ENCODE results near the gene TNNT2. TPM values are rescaled to one million over a fixed set of nuclear protein-coding genes. Genes with fewer than 3 reads are reported as not detected.

The TNNT2 gene
- total and polyA plus RNA-seq, 7 donors, result 0.52 to 26.6 (median 5.7) TPM

DNA sequence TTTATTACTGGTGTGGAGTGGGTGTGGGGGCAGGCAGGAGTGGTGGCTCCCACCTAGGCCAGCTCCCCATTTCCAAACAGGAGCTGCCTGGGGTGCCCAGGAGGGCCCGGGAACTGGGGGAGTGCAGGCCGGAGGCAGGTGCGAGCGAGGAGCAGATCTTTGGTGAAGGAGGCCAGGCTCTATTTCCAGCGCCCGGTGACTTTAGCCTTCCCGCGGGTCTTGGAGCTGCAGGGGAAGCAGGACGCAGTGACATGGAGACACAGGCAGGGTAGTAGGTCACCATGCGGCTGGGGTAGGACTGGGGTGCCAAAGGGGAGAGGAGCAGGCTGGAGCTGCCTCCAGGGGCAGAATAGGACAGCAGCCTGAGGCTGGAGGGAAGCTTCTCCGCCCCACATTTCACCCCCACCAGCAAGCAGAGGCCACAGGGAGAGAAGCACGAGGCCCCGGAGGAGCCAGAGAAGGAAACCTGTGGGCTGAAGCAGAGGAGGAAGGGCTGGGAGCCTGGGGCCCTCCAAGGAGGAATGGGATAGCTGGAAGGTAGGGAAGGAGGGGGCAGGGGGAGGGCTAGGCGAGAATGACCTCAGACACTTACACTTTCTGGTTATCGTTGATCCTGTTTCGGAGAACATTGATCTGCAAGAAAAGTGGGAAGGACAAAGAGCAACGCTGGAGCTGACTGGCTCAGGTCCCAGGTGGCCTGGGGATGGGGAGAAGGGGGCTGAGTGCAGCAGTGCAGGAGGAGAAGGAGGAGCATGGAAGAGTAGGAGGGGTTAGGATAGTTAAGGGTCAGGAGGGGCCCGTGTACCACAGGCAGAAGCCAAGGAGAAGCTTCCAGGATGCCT lies 18.2 kb downstream of the TNNT2 start:
- ATAC-seq (no peak), DNase-seq (peak in 1 of 2 donors; percentile 44)
- Histone ChIP-seq H3K36me3 (ENCODE audit: insufficient read depth in 1 of 2, low read depth in 1 of 2) (no peaks in the 10 kb centered on the region), H3K9me3 (no peaks in the 10 kb centered on the region), H3K4me1 (no peaks in the 10 kb centered on the region), H3K4me3 (no peak overlapping the region), H3K27me3 (ENCODE audit: insufficient read depth in 3 of 3, low read length in 2 of 3) (no peaks in the 10 kb centered on the region), H3K27ac (no peak overlapping the region)
- TF ChIP-seq, protein P1, sequence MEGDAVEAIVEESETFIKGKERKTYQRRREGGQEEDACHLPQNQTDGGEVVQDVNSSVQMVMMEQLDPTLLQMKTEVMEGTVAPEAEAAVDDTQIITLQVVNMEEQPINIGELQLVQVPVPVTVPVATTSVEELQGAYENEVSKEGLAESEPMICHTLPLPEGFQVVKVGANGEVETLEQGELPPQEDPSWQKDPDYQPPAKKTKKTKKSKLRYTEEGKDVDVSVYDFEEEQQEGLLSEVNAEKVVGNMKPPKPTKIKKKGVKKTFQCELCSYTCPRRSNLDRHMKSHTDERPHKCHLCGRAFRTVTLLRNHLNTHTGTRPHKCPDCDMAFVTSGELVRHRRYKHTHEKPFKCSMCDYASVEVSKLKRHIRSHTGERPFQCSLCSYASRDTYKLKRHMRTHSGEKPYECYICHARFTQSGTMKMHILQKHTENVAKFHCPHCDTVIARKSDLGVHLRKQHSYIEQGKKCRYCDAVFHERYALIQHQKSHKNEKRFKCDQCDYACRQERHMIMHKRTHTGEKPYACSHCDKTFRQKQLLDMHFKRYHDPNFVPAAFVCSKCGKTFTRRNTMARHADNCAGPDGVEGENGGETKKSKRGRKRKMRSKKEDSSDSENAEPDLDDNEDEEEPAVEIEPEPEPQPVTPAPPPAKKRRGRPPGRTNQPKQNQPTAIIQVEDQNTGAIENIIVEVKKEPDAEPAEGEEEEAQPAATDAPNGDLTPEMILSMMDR (IDR thresholded peaks at IDR 0.05), result no peak
- intact Hi-C loops (cut with DNase I), result no loop called here
- WGBS, 3 donors, result 87 to 88% (median 88%) methylated on average over 18 of the region's 18 CpGs

DNA sequence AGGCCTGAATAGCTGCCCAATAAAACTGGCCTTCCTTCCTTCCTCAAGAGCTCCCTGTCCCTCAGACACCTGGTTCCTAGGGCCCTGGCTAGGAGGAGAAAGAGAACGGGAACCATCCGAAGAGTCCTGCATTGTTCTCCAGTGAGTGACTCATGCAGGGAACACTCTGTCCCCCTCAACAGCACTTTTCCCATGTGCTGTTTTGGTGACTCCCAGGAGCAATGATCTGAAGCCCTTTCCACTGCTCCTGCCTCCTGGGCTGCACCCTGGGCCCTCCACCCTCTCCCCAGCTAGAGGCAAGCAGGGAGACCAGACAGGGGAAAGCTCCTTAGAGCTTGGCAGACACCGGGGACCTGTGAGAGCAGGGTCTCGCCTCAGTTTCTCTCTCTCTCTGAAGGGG lies 18.9 kb downstream of the TNNT2 start:
- H3K4me3 ChIP-seq, result no peak overlapping the region
- H3K27me3 ChIP-seq (ENCODE audit: insufficient read depth in 3 of 3, low read length in 2 of 3), result no peaks in the 10 kb centered on the region
- 76 to 83% (median 81%) methylated on average over 4 of the region's 4 CpGs for WGBS, 3 donors
- DNase-seq (peak in 1 of 2 donors; percentile 27), ATAC-seq (peak in 2 of 4 donors; percentile 9 to 11)
- intact Hi-C loops (cut with DNase I), result no loop called here
- no peaks in the 10 kb centered on the region for H3K9me3 ChIP-seq
- no peak overlapping the region for H3K27ac ChIP-seq
- H3K36me3 ChIP-seq (ENCODE audit: insufficient read depth in 1 of 2, low read depth in 1 of 2), result no peaks in the 10 kb centered on the region
- no peaks in the 10 kb centered on the region for H3K4me1 ChIP-seq
- TF ChIP-seq, protein P1 (IDR thresholded peaks at IDR 0.05), result no peak

DNA sequence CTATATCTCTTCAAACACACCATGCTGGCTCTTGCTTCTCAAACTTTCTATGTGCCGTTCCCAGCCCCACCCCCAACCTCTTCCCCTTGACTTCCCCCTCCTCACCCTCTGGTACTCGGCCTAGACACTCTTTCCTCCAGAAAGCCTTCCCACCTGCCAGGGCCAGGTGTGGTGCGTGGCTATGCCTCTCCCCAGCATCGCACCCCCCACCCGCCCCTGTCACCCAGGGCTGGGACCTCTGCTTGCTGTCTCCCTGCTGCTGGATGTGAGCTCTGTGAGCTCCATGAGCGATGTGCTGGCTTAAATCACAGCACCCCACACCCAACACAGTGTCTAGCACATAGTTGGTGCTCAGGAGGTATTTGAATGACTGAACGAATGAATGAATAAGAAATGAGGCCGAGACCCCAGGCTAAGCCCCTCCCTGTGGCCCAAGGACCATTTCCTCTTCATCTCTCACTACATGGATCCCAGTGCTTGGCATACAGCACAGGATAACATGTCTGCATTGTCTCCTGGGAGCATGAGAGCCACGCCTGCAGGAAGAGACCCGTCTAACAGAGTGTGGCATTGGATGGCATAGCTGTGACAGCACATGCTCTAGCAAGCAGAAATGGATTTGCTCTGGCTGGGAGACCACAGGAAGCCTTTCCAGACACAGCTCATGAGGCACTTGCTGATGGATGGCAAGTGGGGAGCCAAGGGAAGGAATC lies 19.7 kb downstream of the TNNT2 start:
- ATAC-seq, result no peak
- H3K9me3 ChIP-seq, result no peaks in the 10 kb centered on the region
- no peak overlapping the region for H3K4me3 ChIP-seq
- no peaks in the 10 kb centered on the region for H3K4me1 ChIP-seq
- H3K27me3 ChIP-seq (ENCODE audit: insufficient read depth in 3 of 3, low read length in 2 of 3), result no peaks in the 10 kb centered on the region
- intact Hi-C loops (cut with DNase I), result no loop called here
- peak in 1 of 2 donors; percentile 24 for DNase-seq
- H3K27ac ChIP-seq, result no peak overlapping the region
- H3K36me3 ChIP-seq (ENCODE audit: insufficient read depth in 1 of 2, low read depth in 1 of 2), result no peaks in the 10 kb centered on the region
- 81 to 89% (median 82%) methylated on average over 10 of the region's 10 CpGs for WGBS, 3 donors
- TF ChIP-seq, protein P1 (IDR thresholded peaks at IDR 0.05), result no peak

DNA sequence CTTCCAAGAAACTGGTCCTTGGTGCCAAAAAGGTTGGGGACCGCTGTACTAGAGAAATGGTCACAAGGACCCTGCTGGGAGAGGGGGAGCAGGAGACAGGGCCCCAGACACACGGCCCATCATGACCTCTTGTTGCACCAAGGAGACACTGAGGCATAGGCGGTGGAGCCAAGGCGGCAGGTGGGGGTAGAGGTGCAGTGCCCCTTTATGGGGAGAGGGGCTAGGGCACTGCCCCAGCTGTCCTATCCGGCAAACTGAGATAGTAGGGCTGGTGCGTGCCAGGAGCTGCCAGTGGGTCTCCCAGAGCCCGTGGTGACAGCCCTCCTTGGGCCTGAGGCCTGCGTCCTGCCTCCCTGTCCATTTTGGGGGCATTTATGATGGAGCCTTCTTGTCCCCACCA lies 20.3 kb downstream of the TNNT2 start:
- no peak overlapping the region for H3K4me3 ChIP-seq
- ATAC-seq (no peak), DNase-seq (peak in 1 of 2 donors; percentile 42)
- 96 to 99% (median 96%) methylated on average over 8 of the region's 8 CpGs for WGBS, 3 donors
- TF ChIP-seq, protein P1 (IDR thresholded peaks at IDR 0.05), result no peak
- no peak overlapping the region for H3K27ac ChIP-seq
- no peaks in the 10 kb centered on the region for H3K9me3 ChIP-seq
- intact Hi-C loops (cut with DNase I), result no loop called here
- no peaks in the 10 kb centered on the region for H3K27me3 ChIP-seq (ENCODE audit: insufficient read depth in 3 of 3, low read length in 2 of 3)
- no peaks in the 10 kb centered on the region for H3K36me3 ChIP-seq (ENCODE audit: insufficient read depth in 1 of 2, low read depth in 1 of 2)
- no peaks in the 10 kb centered on the region for H3K4me1 ChIP-seq
